NCI-H1417 treated with DMSO at 0.1 percent for 48 hours (cell line): ENCODE measurements around the gene MRPS21.
A peak's percentile ranks its signal among the peaks of the same experiment; 100 is the strongest.
"Not testable (repeated sequence)": the region's sequence is repeated elsewhere in the genome, so short reads cannot be mapped to it uniquely, and the experiment has no call there.

Source experiments
- DNase-seq: peaks from one replicate; lab custom pipeline; 2025; lab: John Stamatoyannopoulos, UW

MRPS21 gene

GRCh38 chr1:150281758-150282557, 11.7 kb upstream of the MRPS21 start, which contains the start of gene CIART:
TSS of gene CIART (plus strand) at chr1:150282554. CDS start at chr1:150283268, 714 bp downstream.
- DNase-seq = peak; percentile 98

GRCh38 chr1:150282558-150282958, 11.1 kb upstream of the MRPS21 start:
- no peak for DNase-seq

GRCh38 chr1:150283260-150283659, 10.4 kb upstream of the MRPS21 start:
- DNase-seq = no peak

- no peak for DNase-seq
These were observed 5.3 kb upstream of the MRPS21 start for GRCh38 chr1:150288382-150288781.

GRCh38 chr1:150288822-150289221, 4.8 kb upstream of the MRPS21 start:
- DNase-seq = no peak

GRCh38 chr1:150295476-150295875, 1.8 kb downstream of the MRPS21 start:
- no peak for DNase-seq

- no peak for DNase-seq
These were observed 6.1 kb downstream of the MRPS21 start for GRCh38 chr1:150299716-150300115.

GRCh38 chr1:150302338-150302737, 8.7 kb downstream of the MRPS21 start:
- no peak for DNase-seq

- no peak for DNase-seq
These were observed 9.2 kb downstream of the MRPS21 start for GRCh38 chr1:150302902-150303301.

- not testable (repeated sequence) for DNase-seq
These were observed 14.9 kb downstream of the MRPS21 start for GRCh38 chr1:150308585-150308984.

GRCh38 chr1:150309758-150310508, 16.3 kb downstream of the MRPS21 start:
- DNase-seq = no peak

GRCh38 chr1:150311762-150312161, 18.1 kb downstream of the MRPS21 start:
- no peak for DNase-seq

- DNase-seq = not testable (repeated sequence)
These were observed 21.0 kb downstream of the MRPS21 start for GRCh38 chr1:150314691-150315090.

GRCh38 chr1:150320667-150320978, 27.0 kb downstream of the MRPS21 start:
- no peak for DNase-seq

GRCh38 chr1:150321826-150322166, 28.1 kb downstream of the MRPS21 start:
- DNase-seq = no peak

GRCh38 chr1:150322310-150322709, 28.6 kb downstream of the MRPS21 start:
- DNase-seq = no peak

- no peak for DNase-seq
These were observed 39.1 kb downstream of the MRPS21 start for GRCh38 chr1:150332651-150333290.

GRCh38 chr1:150346316-150346715, 52.7 kb downstream of the MRPS21 start:
- no peak for DNase-seq

- no peak for DNase-seq
These were observed 59.2 kb downstream of the MRPS21 start for GRCh38 chr1:150352866-150353265.
